T follicular helper cell (primary cell): Measurements from ENCODE around the gene PCCB.
"Not testable (repeated sequence)": the region's sequence is repeated elsewhere in the genome, so short reads cannot be mapped to it uniquely, and the experiment has no call there.

ENCODE experiments used
- DNase-seq: peaks from one replicate; pipeline ENCODE4 v3.0.0-alpha.2; 2020; ENCODE audit warnings: low read depth

The PCCB gene

DNA sequence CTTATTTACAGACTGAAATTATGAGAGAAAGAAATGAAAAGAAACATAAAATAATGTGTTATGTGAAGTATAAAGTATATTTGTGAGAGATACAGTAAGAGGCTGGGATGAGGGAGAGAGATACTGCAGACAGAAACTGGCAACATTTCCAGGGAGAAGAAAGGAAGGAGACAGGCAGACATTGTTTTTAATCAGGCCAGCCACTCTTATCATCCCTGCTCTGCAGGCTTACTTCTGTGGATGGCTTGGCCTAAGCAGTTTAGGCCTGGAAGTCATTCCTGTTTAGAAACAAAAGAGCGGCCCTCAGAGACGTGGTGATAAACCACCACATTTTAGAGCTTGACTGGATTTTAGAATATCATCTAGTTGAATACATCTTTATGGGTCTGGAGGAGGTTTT, 12.4 kb downstream of the PCCB start:
- no peak for DNase-seq

DNA sequence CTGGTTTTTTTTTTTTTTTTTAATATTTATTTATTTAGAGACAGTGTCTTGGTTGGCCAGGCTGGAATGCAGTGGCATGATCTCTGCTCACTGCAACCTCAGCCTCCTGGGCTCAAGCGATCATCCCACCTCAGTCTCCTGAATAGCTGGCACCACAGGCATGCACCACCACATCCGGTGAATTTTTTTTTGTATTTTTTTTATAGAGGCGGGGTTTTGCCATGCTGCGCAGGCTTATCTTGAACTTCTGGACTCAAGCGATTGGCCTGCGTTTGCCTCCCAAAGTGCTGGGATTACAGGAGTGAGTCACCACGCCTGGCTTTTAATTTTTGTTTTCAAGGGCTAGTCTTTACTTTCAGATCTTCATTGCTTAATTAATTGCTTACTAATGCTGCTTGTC, 13.1 kb downstream of the PCCB start:
- DNase-seq, result no peak

GRCh38 chr3:136266468-136267125, 16.5 kb downstream of the PCCB start:
- not testable (repeated sequence) for DNase-seq

DNA sequence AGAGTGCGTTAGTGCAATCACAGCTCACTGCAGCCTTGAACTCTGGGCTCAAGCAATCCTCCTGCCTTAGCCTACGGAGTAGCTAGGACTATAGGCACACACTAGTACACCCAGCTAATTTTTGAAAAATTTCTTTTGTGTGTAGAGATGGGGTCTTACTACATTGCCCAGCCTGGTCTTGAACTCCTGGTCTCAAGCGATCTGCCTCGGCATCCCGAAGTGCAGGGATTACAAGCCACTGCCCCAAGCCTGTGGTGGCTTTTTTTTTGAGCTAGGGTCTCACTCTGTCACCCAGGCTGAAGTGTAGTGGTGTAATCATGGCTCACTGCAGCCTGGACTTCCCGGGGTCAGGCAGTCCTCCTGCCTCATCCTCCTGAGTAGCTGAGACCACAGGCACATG, 17.1 kb downstream of the PCCB start:
- no peak for DNase-seq

GRCh38 chr3:136270179-136270578, 20.0 kb downstream of the PCCB start:
- no peak for DNase-seq

DNA sequence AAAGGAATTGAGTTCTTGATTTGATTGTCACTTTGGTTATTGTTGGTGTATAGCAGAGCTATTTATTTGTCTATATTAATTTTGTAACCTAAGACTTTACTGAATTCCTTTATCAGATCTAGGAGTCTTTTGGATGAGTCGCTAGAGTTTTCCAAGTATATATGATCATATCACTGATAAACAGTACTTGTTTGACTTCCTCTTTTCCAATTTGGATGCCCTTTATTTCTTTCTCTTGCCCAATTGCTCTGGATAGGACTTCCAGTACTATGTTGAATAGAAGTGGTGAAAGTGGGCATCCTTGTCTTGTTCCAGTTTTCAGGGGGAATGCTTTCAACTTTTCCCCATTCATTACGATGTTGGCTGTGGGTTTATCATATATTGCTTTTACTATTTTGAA, 21.5 kb downstream of the PCCB start:
- DNase-seq, result not testable (repeated sequence)

GRCh38 chr3:136276049-136276755, 26.1 kb downstream of the PCCB start:
- no peak for DNase-seq

GRCh38 chr3:136277115-136277514, 27.0 kb downstream of the PCCB start:
- DNase-seq, result no peak

DNA sequence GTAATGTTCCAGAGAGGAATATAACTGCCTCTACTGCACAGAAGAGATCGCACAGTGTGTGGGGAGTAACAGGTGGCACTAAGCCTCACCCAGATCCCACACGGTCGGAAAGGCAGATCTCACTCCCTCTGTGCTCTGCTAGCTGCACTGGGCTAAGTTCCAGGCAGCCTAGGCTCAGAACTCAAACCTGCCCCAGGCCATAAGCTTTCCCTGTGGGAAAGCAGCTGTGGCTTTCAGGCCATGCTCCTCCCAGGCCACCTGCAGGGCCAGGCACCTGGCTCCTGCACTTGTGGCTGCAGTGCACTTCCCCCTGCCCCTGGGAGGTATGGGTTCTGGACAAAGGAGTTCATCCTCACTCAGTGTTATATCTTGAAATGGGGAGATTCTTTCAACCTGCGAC, 27.5 kb downstream of the PCCB start:
- DNase-seq, result no peak

- DNase-seq, result no peak
These were observed 29.0 kb downstream of the PCCB start for GRCh38 chr3:136279092-136279491.

GRCh38 chr3:136280961-136281360, 30.8 kb downstream of the PCCB start:
- no peak for DNase-seq

DNA sequence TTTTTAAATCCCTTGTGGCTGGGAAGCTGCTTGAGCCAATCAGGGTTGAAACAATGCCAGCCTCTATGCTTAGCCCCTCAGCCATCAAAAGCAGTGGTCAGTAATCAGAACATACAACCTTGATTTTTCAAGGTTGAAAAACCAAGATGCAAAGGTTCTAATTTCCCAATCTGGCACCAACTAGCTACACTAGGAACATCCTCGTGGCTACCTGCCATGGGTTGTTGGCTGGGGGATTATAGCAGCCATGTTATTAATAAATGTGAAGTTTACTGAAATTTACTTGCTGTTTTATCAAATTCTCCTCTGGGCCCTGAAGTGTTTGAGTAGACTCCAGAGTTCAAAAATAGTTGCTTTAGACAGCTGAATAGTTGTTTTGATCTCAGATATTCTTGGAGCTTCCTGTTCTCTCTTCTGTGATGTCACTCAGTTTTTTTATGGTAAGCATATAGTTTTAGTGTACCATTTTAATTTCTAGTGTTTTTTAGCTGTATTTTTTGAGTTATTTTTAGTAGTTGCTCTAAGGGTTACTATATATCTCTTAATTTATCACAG, 31.9 kb downstream of the PCCB start:
- DNase-seq, result no peak

GRCh38 chr3:136283627-136284026, 33.5 kb downstream of the PCCB start:
- DNase-seq, result no peak

DNA sequence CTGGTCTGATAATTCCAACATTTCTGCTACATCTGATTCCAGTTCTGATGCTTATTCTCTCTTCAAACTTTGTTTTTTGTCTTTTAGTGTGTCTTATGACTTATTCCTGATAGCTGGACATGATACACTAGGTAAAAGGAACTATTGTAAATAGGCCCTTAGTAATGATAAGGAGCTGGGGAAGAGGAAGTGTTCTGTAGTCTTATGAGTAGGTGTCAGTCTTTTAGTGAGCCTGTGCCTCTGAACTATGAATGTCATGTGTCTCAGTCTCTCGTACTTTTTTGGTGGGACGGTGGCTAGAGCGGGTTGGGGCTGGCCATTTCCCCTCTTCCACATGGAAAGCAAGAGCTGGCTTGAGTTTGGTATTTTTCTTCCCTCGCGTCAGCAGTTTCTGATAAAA, 41.2 kb downstream of the PCCB start:
- no peak for DNase-seq

DNA sequence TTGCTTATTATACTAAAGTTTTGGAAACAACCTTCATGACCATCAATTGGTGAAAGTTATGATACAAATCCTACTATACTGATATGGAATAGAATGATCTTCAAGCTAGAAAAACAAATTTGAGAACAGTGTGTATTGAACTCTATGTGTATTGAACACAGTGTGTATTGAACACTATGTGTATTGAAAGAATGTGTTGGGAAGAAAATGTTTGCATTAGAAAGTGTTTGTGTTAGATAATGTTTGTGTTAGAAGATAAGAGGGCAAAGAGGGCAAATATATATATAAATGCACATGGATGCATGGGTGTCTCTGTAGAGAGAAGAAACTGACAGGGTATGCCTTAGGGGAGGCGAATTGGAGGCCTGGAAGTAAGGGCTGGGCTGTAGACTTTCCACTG, 42.4 kb downstream of the PCCB start:
- no peak for DNase-seq

DNA sequence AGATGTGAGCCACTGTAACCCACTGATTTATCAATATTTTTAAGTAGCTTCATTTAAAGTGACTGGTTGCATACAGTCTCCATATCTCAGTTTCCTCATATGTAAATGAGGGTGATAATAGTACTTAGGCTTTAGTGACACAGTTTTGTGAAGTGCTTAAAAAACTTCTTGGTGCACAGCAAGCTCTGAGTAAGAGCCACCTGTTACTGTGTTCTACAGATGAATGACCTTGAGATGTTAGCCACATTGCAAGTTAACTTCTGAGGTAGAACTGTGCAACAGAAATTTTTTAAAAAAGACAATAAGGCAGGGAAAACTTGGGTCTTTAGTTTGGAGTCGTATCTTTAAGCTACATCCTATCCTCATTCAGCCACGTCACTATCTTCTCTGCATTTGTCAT, 43.1 kb downstream of the PCCB start:
- DNase-seq, result no peak

- DNase-seq, result no peak
These were observed 44.0 kb downstream of the PCCB start for GRCh38 chr3:136294176-136294575.

DNA sequence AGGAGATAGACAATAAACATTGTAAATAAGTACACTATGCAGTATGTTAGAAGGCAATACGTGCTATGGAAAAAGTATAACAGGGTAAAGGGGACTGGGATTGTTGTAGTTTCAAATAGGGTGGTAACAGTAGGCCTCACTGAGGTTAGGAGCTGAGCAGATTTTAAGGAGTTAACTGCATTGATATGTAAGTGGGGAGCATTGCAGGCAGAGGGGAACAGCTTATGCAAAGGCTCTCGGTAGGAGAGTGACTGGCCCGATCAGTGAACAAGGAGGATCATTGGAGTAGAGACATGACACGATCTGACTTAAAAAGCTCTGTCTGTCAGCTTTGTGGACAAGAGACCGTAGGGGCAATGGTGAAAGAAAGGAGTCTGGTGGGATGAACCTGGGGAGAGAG, 46.8 kb downstream of the PCCB start:
- no peak for DNase-seq

- no peak for DNase-seq
These were observed 47.7 kb downstream of the PCCB start for GRCh38 chr3:136297826-136298225.

DNA sequence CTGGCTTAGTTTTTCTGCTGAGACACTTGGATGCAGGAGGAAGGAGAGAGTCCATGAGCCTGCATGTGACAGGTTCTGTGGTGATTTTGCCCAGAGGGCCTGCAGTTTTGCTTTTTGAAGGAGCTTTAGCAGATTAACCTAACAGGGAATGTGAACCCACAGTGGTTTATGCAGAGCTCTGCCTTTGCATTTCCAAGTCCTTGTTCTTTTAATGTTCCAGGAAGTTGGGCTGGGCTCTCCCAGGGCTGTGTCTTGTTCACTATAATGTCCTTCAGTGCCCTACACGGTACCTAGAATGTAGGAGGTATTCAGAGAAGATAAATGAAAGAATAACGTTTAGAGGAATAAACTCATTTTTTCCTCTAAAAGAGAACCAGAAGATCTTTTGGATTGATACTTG, 50.3 kb downstream of the PCCB start:
- no peak for DNase-seq

- DNase-seq, result no peak
These were observed 55.7 kb downstream of the PCCB start for GRCh38 chr3:136305879-136306278.

- no peak for DNase-seq
These were observed 61.1 kb downstream of the PCCB start for GRCh38 chr3:136311261-136311660.

DNA sequence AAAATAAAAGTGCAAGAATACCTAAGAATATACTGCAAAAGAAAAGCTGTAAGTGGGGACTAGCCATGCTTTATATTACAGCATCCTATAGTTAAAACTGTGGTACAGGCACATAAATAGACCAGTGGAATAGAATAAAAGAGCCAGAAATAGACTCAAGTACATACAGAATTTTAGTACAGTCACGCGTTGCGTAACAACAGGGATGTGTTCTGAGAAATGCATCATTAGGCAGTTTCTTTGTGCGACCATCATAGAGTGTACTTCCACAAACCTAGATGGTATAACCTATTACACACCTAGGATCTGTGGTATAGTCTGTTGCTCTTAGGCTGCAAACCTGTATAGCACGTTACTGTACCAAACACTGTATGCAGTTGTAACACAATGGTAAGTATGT, 61.8 kb downstream of the PCCB start:
- DNase-seq, result no peak

GRCh38 chr3:136326316-136326715, 76.2 kb downstream of the PCCB start:
- no peak for DNase-seq
